ENCODE results near the gene BCO2.

- TF ChIP-seq, protein P1, sequence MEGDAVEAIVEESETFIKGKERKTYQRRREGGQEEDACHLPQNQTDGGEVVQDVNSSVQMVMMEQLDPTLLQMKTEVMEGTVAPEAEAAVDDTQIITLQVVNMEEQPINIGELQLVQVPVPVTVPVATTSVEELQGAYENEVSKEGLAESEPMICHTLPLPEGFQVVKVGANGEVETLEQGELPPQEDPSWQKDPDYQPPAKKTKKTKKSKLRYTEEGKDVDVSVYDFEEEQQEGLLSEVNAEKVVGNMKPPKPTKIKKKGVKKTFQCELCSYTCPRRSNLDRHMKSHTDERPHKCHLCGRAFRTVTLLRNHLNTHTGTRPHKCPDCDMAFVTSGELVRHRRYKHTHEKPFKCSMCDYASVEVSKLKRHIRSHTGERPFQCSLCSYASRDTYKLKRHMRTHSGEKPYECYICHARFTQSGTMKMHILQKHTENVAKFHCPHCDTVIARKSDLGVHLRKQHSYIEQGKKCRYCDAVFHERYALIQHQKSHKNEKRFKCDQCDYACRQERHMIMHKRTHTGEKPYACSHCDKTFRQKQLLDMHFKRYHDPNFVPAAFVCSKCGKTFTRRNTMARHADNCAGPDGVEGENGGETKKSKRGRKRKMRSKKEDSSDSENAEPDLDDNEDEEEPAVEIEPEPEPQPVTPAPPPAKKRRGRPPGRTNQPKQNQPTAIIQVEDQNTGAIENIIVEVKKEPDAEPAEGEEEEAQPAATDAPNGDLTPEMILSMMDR (conservative IDR thresholded peaks at IDR 0.05; ENCODE audit: low read depth, low read length) = no peak
- TF ChIP-seq EZH2 (IDR thresholded peaks at IDR 0.05; ENCODE audit: low read length, unreplicated experiment) (no peak), EZH2phosphoT487 (IDR thresholded peaks at IDR 0.05; ENCODE audit: borderline replicate concordance, low read length) (no peak)
Measured at GRCh38 chr11:112228706-112229105, 53.4 kb downstream of the BCO2 start.
